Activated naive CD8-positive, alpha-beta T cell treated with anti-CD3 and anti-CD28 coated beads, Interleukin-2, amount 10 ng/mL, durations not matched to agents 7 days and 5 days (primary cell): ENCODE results near the gene MROH2B. TPM values are rescaled to one million over a fixed set of nuclear protein-coding genes. Genes with fewer than 3 reads are reported as not detected.
"Not testable (repeated sequence)": the region's sequence is repeated elsewhere in the genome, so short reads cannot be mapped to it uniquely, and the experiment has no call there.

Experiments used
- ATAC-seq: fragments of 150-1000 bp; cut with Tn5 transposase; one replicate; pipeline ENCODE4 v1.10.0; 2021; ENCODE audit warnings: low read depth, moderate library complexity
- POLR2A ChIA-PET: fragments of 350-600 bp; sonication (Branson Sonifier 250); formaldehyde crosslinking; loops from one replicate; lab custom pipeline; 2021; ENCODE audit warnings: antibody characterized with exemption; lab: Charles Lee
- DNase-seq: peaks from one replicate; pipeline ENCODE4 v3.0.0; 2021
- H3K27ac Mint-ChIP-seq: one replicate; pipeline ENCODE4 v1.8.0; 2022; ENCODE audit warnings: mild to moderate bottlenecking, mixed read lengths
- H3K27me3 Mint-ChIP-seq: one replicate; pipeline ENCODE4 v1.8.0; 2022; ENCODE audit warnings: mild to moderate bottlenecking, moderate library complexity, mixed read lengths
- H3K36me3 Mint-ChIP-seq: one replicate; pipeline ENCODE4 v1.8.0; 2021; ENCODE audit warnings: mild to moderate bottlenecking, mixed read lengths
- H3K4me1 Mint-ChIP-seq: one replicate; pipeline ENCODE4 v1.8.0; 2021; ENCODE audit warnings: mixed read lengths
- H3K4me3 Mint-ChIP-seq: one replicate; pipeline ENCODE4 v1.8.0; 2022; ENCODE audit warnings: mild to moderate bottlenecking, moderate library complexity, mixed read lengths
- H3K9me3 Mint-ChIP-seq: one replicate; pipeline ENCODE4 v1.8.0; 2021; ENCODE audit warnings: mixed read lengths
- total RNA-seq, 2 experiments: library from RNA; stranded (reverse); gene quantifications; one replicate each; pipeline ENCODE4 v1.2.3, GENCODE V29; 2021

Gene MROH2B
- total RNA-seq, 2 experiments from 2014 or later, result not detected

DNA sequence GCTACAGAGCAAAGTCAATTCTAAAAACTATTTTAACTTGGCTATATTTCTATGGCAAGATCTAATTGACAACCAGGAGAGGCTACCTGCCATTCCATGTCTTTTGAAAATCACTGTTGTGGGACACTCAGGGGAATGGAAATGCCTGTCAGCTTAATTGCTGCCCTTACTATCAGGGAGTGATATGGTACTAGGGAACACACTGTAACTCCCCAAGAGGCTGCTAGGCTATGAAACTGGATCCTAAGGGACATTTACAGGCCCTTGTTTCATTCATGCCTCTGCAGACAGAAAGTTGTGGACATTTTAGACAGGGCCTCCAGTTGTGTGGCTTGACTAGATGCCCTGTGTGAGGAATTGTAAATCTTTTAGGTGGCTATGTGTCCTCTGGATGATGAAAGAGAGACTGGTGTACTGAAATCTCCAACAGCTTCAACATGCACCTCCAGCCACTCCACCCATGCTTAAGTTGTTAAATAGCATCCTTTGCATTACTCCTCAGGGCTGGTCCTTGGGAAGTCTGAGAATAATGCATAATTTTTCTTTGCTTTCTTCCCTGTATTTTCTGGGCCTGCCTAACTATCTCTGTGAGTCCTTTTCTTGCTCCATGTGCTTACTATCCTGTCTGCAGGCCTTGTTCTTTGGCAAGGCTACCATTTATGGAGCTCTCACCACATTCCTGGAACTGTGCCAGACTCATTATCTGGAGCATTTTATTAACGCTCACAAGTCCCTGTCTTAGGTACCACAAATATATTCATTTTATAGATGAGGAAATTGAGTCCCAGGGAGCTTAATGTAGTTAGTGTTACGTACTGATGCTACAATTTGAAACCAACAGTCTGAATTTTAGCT lies 3.2 kb downstream of the MROH2B start:
- DNase-seq (no peak), ATAC-seq (no peak)
- Mint-ChIP-seq H3K4me1 (peaks cover 2% of the 10 kb centered on the region), H3K27me3 (no peaks in the 10 kb centered on the region), H3K27ac (no peak overlapping the region), H3K9me3 (no peaks in the 10 kb centered on the region), H3K4me3 (no peak overlapping the region), H3K36me3 (no peaks in the 10 kb centered on the region)
- POLR2A ChIA-PET, result no interaction called here

DNA sequence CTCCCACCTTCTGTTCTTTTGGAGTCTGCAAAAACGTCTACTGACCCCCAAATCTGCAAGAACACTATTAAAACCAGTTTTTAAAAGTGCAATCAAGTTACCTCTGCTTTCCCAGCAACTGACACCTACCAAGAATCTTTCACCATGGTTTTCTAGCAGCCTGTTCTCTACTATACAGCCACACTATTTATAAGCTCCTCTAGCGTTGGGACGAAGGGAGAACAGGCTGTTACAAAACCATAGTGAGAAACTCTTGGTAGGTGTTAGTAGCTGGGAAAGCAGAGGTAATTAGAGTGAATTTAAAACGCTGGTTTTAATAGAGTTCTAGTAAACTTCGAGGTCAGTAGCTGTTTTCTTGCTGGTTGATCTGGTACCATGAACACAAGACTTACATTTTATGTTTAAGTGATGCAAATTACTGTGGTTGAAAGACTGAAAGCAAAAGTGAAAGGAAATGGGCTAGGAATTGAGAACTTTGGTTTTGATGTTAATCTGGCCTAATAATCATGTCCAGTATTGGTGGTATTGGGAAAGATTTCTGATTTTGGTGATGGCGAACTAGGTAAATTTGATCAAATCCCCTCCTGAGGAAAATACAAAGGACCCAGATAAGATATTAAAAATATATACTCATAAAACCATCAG lies 5.3 kb downstream of the MROH2B start:
- POLR2A ChIA-PET, result no interaction called here
- Mint-ChIP-seq H3K4me3 (no peak overlapping the region), H3K9me3 (no peaks in the 10 kb centered on the region), H3K27me3 (no peaks in the 10 kb centered on the region), H3K27ac (no peak overlapping the region), H3K4me1 (peaks cover 2% of the 10 kb centered on the region), H3K36me3 (no peaks in the 10 kb centered on the region)
- ATAC-seq (no peak), DNase-seq (no peak)

DNA sequence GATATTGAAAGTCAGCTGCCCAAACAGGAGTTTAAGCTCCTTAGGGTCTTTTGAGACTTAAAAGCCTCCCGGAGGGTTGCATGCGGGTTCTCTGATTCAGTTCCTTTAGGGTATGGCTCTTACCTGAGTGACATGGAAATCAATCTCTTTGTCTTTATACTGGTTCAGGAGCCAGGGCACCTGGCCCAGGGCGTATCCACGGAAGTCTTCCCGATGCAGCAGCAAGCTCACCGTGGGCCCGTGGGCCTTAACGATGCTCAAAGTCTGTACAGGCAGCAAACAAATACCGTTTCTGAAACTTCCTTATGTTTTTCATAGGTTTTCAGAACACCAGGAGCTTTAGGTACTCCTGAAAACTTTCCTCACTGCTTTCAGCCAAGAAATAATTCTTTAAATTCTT lies 13.2 kb downstream of the MROH2B start:
- Mint-ChIP-seq H3K9me3 (peaks cover 2% of the 10 kb centered on the region), H3K4me1 (no peaks in the 10 kb centered on the region), H3K27me3 (peaks cover 1% of the 10 kb centered on the region), H3K36me3 (peaks cover 1% of the 10 kb centered on the region), H3K27ac (no peak overlapping the region), H3K4me3 (no peak overlapping the region)
- POLR2A ChIA-PET, result no interaction called here
- ATAC-seq, result no peak
- DNase-seq, result no peak

GRCh38 chr5:41057231-41057630 lies 13.9 kb downstream of the MROH2B start:
- H3K27me3 Mint-ChIP-seq, result peaks cover 1% of the 10 kb centered on the region
- H3K36me3 Mint-ChIP-seq, result peaks cover 1% of the 10 kb centered on the region
- ATAC-seq (no peak), DNase-seq (no peak)
- H3K4me3 Mint-ChIP-seq, result no peak overlapping the region
- H3K9me3 Mint-ChIP-seq, result peaks cover 2% of the 10 kb centered on the region
- H3K4me1 Mint-ChIP-seq, result no peaks in the 10 kb centered on the region
- H3K27ac Mint-ChIP-seq, result no peak overlapping the region
- POLR2A ChIA-PET, result no interaction called here

DNA sequence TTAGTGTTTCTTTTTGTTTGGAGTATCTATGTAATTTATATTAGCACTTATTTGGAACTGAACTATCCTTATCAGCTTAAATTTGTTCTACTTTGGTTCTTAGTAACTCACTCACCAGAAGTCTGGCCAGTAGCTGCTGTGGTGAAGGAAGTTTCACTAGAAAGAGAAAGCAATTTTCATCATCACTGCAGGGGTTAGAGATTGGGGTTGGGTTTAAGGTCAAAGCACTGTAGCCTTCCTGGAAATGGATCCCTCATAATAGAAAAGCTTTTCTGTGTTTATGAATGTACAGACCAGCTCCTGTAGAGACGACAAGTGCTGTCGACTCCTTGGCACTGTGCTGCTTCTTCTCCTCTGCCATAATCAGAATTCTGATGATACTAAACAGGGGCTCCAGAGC lies 22.2 kb downstream of the MROH2B start:
- Mint-ChIP-seq H3K4me3 (no peak overlapping the region), H3K27me3 (no peaks in the 10 kb centered on the region), H3K27ac (no peak overlapping the region), H3K36me3 (no peaks in the 10 kb centered on the region), H3K9me3 (no peaks in the 10 kb centered on the region), H3K4me1 (no peaks in the 10 kb centered on the region)
- DNase-seq (no peak), ATAC-seq (no peak)
- POLR2A ChIA-PET, result no interaction called here

GRCh38 chr5:41043109-41043747 lies 27.9 kb downstream of the MROH2B start:
- H3K36me3 Mint-ChIP-seq, result no peaks in the 10 kb centered on the region
- H3K9me3 Mint-ChIP-seq, result no peaks in the 10 kb centered on the region
- no peak for ATAC-seq
- H3K4me1 Mint-ChIP-seq, result no peaks in the 10 kb centered on the region
- POLR2A ChIA-PET, result no interaction called here
- H3K27ac Mint-ChIP-seq, result no peak overlapping the region
- DNase-seq, result no peak
- H3K27me3 Mint-ChIP-seq, result no peaks in the 10 kb centered on the region
- H3K4me3 Mint-ChIP-seq, result no peak overlapping the region

DNA sequence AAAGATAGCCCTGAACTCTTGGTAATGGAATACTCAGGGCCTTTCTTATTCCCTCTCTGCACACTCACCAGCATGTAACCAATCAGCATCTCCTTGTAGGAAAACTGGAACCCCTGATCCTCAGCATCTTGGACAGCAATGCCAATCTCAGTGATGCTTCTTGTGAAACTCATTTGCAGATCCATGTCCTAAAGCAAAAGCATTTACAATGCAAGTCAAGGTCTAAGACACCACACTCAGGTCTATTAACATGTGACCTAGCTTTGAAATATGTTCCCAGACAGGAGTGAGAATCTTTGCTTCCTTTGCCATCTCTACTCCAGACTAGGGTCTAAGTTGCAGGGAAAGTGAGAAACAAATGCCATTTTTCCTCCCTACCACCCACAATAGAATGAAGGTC lies 38.2 kb downstream of the MROH2B start:
- no peaks in the 10 kb centered on the region for H3K36me3 Mint-ChIP-seq
- no peaks in the 10 kb centered on the region for H3K4me1 Mint-ChIP-seq
- POLR2A ChIA-PET, result no interaction called here
- no peaks in the 10 kb centered on the region for H3K9me3 Mint-ChIP-seq
- H3K27me3 Mint-ChIP-seq, result no peaks in the 10 kb centered on the region
- H3K27ac Mint-ChIP-seq, result no peak overlapping the region
- no peak for ATAC-seq
- no peak for DNase-seq
- H3K4me3 Mint-ChIP-seq, result no peak overlapping the region

DNA sequence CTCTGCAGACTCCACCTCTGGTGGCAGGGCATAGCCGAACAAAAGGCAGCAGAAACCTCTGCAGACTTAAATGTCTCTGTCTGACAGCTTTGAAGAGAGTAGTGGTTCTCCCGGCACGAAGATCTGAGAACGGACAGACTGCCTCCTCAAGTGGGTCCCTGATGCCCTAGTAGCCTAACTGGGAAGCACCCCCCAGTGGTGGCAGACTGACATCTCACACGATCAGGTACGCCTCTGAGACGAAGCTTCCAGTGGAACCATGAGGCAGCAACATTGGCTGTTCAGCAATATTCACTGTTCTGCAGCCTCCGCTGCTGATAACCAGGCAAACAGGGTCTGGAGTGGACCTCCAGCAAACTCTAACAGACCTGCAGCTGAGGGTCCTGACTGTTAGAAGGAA lies 48.5 kb downstream of the MROH2B start:
- DNase-seq, H3K9me3 Mint-ChIP-seq, H3K27me3 Mint-ChIP-seq, ATAC-seq, H3K36me3 Mint-ChIP-seq, POLR2A ChIA-PET, H3K4me3 Mint-ChIP-seq, H3K4me1 Mint-ChIP-seq, H3K27ac Mint-ChIP-seq: not testable (repeated sequence)

DNA sequence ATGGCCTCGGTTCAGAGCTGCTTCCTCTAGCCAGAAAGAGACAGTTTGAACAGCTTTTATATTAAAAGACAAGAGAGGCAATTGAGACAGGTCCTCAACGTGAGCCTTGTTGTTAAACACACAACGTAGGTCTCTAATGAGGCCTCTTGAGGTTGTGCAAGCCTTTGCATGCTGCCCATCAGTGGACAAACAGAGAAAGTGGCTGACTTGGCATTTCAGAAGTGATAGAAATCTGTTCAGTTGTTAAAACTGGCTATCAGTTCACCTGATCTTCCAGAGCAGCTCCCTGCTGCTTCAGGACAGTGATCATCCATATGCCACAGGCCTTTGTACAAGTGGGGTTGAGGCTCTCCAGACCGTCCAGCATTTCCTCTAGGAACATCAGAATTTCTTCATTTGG lies 58.8 kb downstream of the MROH2B start:
- no peak for DNase-seq
- no peaks in the 10 kb centered on the region for H3K4me1 Mint-ChIP-seq
- H3K4me3 Mint-ChIP-seq, result no peak overlapping the region
- ATAC-seq, result no peak
- H3K36me3 Mint-ChIP-seq, result no peaks in the 10 kb centered on the region
- no peaks in the 10 kb centered on the region for H3K9me3 Mint-ChIP-seq
- POLR2A ChIA-PET, result no interaction called here
- H3K27ac Mint-ChIP-seq, result no peak overlapping the region
- peaks cover 1% of the 10 kb centered on the region for H3K27me3 Mint-ChIP-seq

- no peak for ATAC-seq
- H3K27me3 Mint-ChIP-seq, result peaks cover 1% of the 10 kb centered on the region
- no peak overlapping the region for H3K4me3 Mint-ChIP-seq
- no peak for DNase-seq
- no peaks in the 10 kb centered on the region for H3K9me3 Mint-ChIP-seq
- POLR2A ChIA-PET, result no interaction called here
- H3K36me3 Mint-ChIP-seq, result no peaks in the 10 kb centered on the region
- H3K4me1 Mint-ChIP-seq, result no peaks in the 10 kb centered on the region
- no peak overlapping the region for H3K27ac Mint-ChIP-seq
These were observed 60.6 kb downstream of the MROH2B start for GRCh38 chr5:41010572-41010971.

GRCh38 chr5:41009232-41009631 lies 61.9 kb downstream of the MROH2B start:
- no peaks in the 10 kb centered on the region for H3K36me3 Mint-ChIP-seq
- H3K27me3 Mint-ChIP-seq, result no peaks in the 10 kb centered on the region
- no peaks in the 10 kb centered on the region for H3K4me1 Mint-ChIP-seq
- ATAC-seq (no peak), DNase-seq (no peak)
- H3K4me3 Mint-ChIP-seq, result no peak overlapping the region
- H3K27ac Mint-ChIP-seq, result no peak overlapping the region
- POLR2A ChIA-PET, result no interaction called here
- H3K9me3 Mint-ChIP-seq, result no peaks in the 10 kb centered on the region

DNA sequence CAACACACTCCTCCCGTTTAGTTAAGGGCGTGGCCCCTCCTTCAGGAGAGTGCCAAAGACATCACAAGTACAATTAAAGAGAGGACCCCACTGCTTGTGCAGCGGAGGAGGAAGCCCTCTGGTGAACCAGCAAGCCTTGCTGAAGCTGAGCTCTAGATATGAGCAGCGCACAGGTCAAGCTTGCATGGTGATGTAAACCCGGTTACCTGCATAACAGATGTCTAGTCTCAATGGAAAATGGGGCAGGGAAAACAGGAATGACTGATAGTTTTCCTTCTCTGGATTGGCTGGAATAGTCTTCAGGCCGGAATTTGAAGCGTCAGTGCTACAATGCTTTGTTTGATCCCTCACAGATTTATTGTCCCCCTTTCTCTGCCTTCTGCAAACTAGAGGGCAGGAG lies 66.2 kb downstream of the MROH2B start:
- no peaks in the 10 kb centered on the region for H3K4me1 Mint-ChIP-seq
- no peak for DNase-seq

GRCh38 chr5:41003670-41004376 lies 67.3 kb downstream of the MROH2B start:
- POLR2A ChIA-PET, result no interaction called here
- Mint-ChIP-seq H3K27ac (no peak overlapping the region), H3K9me3 (no peaks in the 10 kb centered on the region), H3K36me3 (no peaks in the 10 kb centered on the region), H3K27me3 (no peaks in the 10 kb centered on the region), H3K4me1 (no peaks in the 10 kb centered on the region), H3K4me3 (no peak overlapping the region)
- DNase-seq, result no peak
- no peak for ATAC-seq

More for the DNA sequence above, 66.2 kb downstream of the MROH2B start:
- ATAC-seq, result no peak
- Mint-ChIP-seq H3K27ac (no peak overlapping the region), H3K9me3 (no peaks in the 10 kb centered on the region), H3K4me3 (no peak overlapping the region), H3K27me3 (no peaks in the 10 kb centered on the region), H3K36me3 (no peaks in the 10 kb centered on the region)
- POLR2A ChIA-PET, result no interaction called here
